Measurements from ENCODE around the gene TRAPPC3. TPM values are rescaled to one million over a fixed set of nuclear protein-coding genes. Genes with fewer than 3 reads are reported as not detected.

TRAPPC3 gene
- total and polyA plus RNA-seq, 4 donors, result 37.3 to 83.9 (median 61.3) TPM

GRCh38 chr1:36172983-36173382 lies 23.7 kb upstream of the TRAPPC3 start:
- H3K4me3 ChIP-seq, result no peak overlapping the region
- peaks cover 23 to 70% (median 55%) of the 10 kb centered on the region in 4 donors for H3K36me3 ChIP-seq (ENCODE audit: control insufficient read depth in 4 of 4, insufficient read depth in 4 of 4, low read length in 4 of 4)
- no peak overlapping the region for H3K9ac ChIP-seq (ENCODE audit: insufficient read depth in 1 of 2, low read length in 2 of 2)
- H3K4me1 ChIP-seq (ENCODE audit: control insufficient read depth in 5 of 5, insufficient read depth in 5 of 5, low read length in 5 of 5), result peaks cover 0 to 7% (median 0%) of the 10 kb centered on the region in 5 donors
- DNase-seq (no peak), ATAC-seq (ENCODE audit: insufficient read depth, low FRiP score) (no peak)
- H3K27me3 ChIP-seq (ENCODE audit: control insufficient read depth in 3 of 3, insufficient read depth in 3 of 3, low read length in 2 of 3), result no peaks in the 10 kb centered on the region
- 85 to 96% methylated on average over 2 of the region's 2 CpGs for WGBS, 2 donors
- H3K9me3 ChIP-seq (ENCODE audit: control insufficient read depth in 4 of 4, insufficient read depth in 3 of 4, low read length in 3 of 4), result no peaks in the 10 kb centered on the region
- TF ChIP-seq CTCF (IDR thresholded peaks at IDR 0.05; ENCODE audit: control extremely low read depth, extremely low read depth), result no peak
- H3K27ac ChIP-seq (ENCODE audit: low read depth in 1 of 2, low read length in 1 of 2), result peak overlapping the region in 1 of 2 donors; percentile 39

GRCh38 chr1:36172017-36172747 lies 22.9 kb upstream of the TRAPPC3 start:
- no peak for TF ChIP-seq CTCF (IDR thresholded peaks at IDR 0.05; ENCODE audit: control extremely low read depth, extremely low read depth)
- Histone ChIP-seq H3K9me3 (ENCODE audit: control insufficient read depth in 4 of 4, insufficient read depth in 3 of 4, low read length in 3 of 4) (peaks cover 0 to 2% (median 0%) of the 10 kb centered on the region in 4 donors), H3K27me3 (ENCODE audit: control insufficient read depth in 3 of 3, insufficient read depth in 3 of 3, low read length in 2 of 3) (no peaks in the 10 kb centered on the region), H3K9ac (ENCODE audit: insufficient read depth in 1 of 2, low read length in 2 of 2) (no peak overlapping the region), H3K4me1 (ENCODE audit: control insufficient read depth in 5 of 5, insufficient read depth in 5 of 5, low read length in 5 of 5) (peaks cover 0 to 9% (median 0%) of the 10 kb centered on the region in 5 donors), H3K36me3 (ENCODE audit: control insufficient read depth in 4 of 4, insufficient read depth in 4 of 4, low read length in 4 of 4) (peaks cover 18 to 69% (median 53%) of the 10 kb centered on the region in 4 donors), H3K27ac (ENCODE audit: low read depth in 1 of 2, low read length in 1 of 2) (peak overlapping the region in 1 of 2 donors; percentile 34), H3K4me3 (no peak overlapping the region)
- 96 to 99% methylated on average over 21 of the region's 21 CpGs for WGBS, 2 donors
- no peak for ATAC-seq (ENCODE audit: insufficient read depth, low FRiP score)
- no peak for DNase-seq

- Histone ChIP-seq H3K9ac (ENCODE audit: insufficient read depth in 1 of 2, low read length in 2 of 2) (no peak overlapping the region), H3K4me1 (ENCODE audit: control insufficient read depth in 5 of 5, insufficient read depth in 5 of 5, low read length in 5 of 5) (peaks cover 0 to 11% (median 0%) of the 10 kb centered on the region in 5 donors)
These were observed 21.5 kb upstream of the TRAPPC3 start for GRCh38 chr1:36170643-36171412.

More at GRCh38 chr1:36170643-36171412, 21.5 kb upstream of the TRAPPC3 start:
- ATAC-seq (ENCODE audit: insufficient read depth, low FRiP score) (no peak), DNase-seq (no peak)
- Histone ChIP-seq H3K4me3 (no peak overlapping the region), H3K27me3 (ENCODE audit: control insufficient read depth in 3 of 3, insufficient read depth in 3 of 3, low read length in 2 of 3) (no peaks in the 10 kb centered on the region), H3K36me3 (ENCODE audit: control insufficient read depth in 4 of 4, insufficient read depth in 4 of 4, low read length in 4 of 4) (peaks cover 17 to 55% (median 45%) of the 10 kb centered on the region in 4 donors), H3K27ac (ENCODE audit: low read depth in 1 of 2, low read length in 1 of 2) (peak overlapping the region in 1 of 2 donors; percentile 81), H3K9me3 (ENCODE audit: control insufficient read depth in 4 of 4, insufficient read depth in 3 of 4, low read length in 3 of 4) (peaks cover 0 to 2% (median 0%) of the 10 kb centered on the region in 4 donors)
- no peak for TF ChIP-seq CTCF (IDR thresholded peaks at IDR 0.05; ENCODE audit: control extremely low read depth, extremely low read depth)
- WGBS, 2 donors, result 88 to 91% methylated on average over 12 of the region's 12 CpGs

All from lung (tissue), 12 donors.